NCI-H526 (cell line): ENCODE results near the gene SLC22A13.
"Not testable (repeated sequence)": the region's sequence is repeated elsewhere in the genome, so short reads cannot be mapped to it uniquely, and the experiment has no call there.

ENCODE experiments used
- DNase-seq, 2 experiments: peaks; one replicate each; lab custom pipeline; 2025; lab: John Stamatoyannopoulos, UW

Gene SLC22A13, protein sequence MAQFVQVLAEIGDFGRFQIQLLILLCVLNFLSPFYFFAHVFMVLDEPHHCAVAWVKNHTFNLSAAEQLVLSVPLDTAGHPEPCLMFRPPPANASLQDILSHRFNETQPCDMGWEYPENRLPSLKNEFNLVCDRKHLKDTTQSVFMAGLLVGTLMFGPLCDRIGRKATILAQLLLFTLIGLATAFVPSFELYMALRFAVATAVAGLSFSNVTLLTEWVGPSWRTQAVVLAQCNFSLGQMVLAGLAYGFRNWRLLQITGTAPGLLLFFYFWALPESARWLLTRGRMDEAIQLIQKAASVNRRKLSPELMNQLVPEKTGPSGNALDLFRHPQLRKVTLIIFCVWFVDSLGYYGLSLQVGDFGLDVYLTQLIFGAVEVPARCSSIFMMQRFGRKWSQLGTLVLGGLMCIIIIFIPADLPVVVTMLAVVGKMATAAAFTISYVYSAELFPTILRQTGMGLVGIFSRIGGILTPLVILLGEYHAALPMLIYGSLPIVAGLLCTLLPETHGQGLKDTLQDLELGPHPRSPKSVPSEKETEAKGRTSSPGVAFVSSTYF

GRCh38 chr3:38265604-38266307, at the start of gene SLC22A13:
Gene SLC22A13 (plus strand): TSS chr3:38265812. CDS start chr3:38265861, 49 bp downstream.
- no peak for DNase-seq

- DNase-seq: no peak
Measured at GRCh38 chr3:38219609-38220197, 45.9 kb upstream of the SLC22A13 start.

DNA sequence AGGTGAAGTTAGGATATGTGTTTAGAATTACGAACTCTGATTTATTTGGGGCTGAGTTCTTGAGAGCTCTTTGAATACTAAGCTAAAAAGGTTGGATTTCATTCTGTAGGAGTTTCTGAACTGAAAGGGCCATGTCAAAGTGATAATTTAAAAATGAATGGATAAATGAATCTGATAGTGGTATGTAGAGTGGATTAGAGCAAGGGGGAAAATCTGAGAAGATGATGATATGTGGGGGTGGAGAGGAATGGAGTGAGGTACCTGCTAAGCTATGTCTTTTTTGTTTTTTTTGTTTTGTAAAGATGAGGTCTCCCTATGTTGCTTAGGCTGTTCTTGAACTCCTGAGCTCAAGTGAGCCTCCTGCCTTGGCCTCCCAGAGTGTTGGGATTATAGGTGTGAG, 44.6 kb upstream of the SLC22A13 start:
- no peak for DNase-seq

GRCh38 chr3:38222032-38222634, 43.5 kb upstream of the SLC22A13 start:
- DNase-seq: no peak

- DNase-seq: no peak
Measured at GRCh38 chr3:38224357-38224756, 41.3 kb upstream of the SLC22A13 start.

DNA sequence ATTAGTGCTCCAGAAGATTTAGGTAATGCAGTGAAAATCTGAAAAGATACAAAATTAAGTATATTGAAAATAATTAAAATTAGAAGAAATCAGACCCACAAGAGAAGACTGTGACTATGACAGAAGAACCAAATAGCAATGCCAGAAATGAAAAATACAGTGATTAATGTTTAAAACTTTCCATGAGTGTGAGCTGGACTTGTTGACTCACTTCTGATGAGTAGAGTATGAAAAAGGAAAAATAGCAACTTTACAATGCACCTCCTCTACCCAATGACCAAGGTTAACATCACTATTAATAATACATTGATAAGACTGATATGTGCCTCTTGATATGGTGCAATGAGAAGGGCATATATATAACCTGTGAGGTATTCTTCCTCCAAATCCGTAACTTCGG, 39.3 kb upstream of the SLC22A13 start:
- no peak for DNase-seq

DNA sequence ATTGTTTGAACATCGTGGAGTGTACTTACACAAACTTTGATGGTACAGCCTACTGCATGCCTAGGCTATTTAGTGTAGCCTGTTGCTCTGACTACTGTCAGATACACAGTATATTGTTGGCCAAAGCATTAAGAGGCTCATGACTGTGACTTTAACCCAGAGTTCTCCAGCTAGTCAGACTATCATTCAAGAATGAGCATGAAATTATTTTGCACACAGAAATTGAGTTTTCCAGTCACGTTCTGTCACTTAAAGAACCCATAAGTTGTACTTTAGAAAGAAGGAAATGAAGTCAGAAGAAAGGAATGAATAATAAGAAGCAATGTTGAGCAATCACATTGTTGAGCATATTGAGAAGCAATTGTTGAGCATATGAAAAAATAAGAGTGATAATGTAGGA, 37.6 kb upstream of the SLC22A13 start:
- DNase-seq: no peak

- DNase-seq: no peak
Measured at GRCh38 chr3:38229036-38229435, 36.6 kb upstream of the SLC22A13 start.

DNA sequence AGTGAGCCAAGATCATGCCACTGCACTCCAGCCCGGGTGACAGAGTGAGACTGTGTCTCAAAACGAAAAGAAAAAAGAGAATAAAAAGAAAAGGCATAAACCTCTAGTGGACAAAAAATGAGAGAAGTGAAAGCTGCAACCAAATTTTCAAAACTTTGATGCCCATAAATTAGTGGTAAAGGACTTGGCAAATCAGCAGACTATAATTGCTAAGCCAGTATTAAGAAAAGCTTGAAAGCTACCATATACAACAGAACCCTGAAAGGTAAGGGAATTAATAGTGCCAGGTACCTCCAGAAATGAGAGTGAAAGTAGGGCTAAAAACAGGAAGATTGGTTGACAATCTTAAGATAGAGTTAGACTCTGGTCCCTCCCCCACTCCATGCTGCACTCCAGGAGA, 32.9 kb upstream of the SLC22A13 start:
- no peak for DNase-seq

DNA sequence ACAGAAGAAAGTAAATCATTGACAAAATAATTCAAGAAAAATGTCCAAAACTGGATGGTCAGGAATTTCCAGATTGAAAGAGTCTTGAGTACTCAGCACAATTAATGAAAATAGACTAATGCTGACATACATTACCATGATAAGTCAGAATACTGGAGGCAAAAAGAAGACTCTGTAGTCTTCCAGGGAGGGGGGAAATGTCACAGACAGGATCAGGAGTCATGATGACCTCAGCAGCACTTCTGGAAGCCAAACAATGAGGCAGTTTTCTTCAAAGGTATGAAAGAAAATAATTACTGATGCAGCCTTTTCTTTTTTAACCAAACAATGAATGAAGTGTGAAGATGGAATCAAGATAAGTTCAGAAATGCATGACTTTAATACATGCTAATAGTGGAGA, 30.1 kb upstream of the SLC22A13 start:
- no peak for DNase-seq

- no peak for DNase-seq
Measured at GRCh38 chr3:38238416-38239008, 27.1 kb upstream of the SLC22A13 start.

GRCh38 chr3:38242812-38243211, 22.8 kb upstream of the SLC22A13 start:
- not testable (repeated sequence) for DNase-seq

DNA sequence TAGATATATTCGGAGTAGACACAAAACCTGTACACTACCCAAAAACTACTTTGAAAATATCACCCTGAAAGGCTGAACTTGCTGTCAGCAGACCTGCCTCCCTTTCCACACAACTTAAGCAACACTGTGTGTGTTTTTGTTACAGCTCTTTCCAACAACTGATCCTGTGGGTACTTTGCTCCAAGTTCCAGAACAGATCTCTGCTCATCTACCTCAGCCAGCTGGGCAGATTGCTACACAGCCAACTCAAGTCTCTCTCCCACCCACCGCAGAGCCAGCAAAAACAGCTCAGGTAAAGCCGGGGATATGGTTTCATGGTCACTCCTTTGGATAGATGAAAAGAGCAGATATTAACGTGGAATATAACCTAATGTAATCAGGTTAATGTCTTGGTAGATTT, 19.7 kb upstream of the SLC22A13 start:
- DNase-seq: no peak

DNA sequence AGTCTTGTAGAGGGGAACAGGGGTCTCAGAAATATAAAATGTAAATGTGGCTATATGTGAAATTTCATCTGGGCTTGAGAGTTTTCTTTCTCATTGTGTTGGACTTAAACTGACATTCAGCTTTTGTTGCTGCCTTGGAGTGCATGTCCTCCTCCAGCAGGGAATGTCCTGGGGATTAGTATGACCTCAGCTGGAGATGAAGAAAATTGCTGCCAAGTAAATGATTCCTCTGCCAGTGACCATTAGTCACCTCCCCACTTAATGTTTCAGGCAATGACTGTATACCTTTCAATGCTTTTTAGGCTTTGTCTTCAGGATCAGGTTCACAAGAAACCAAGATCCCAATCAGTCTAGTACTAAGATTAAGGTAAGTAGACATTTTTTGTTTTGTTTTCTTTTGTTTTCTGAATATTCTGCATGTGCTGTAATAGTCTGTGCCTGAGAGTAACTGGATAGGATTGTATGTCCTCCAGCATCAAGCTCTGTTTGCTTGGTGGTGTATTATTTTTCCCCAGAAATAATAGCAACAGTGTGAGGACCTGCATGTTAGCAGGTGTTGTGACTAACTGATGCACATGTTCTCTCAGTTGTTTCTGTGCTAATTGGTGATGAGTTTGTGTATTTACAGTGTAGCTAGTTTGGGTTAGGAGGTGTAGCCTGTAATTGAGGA, 18.1 kb upstream of the SLC22A13 start:
- no peak for DNase-seq

GRCh38 chr3:38250198-38250597, 15.4 kb upstream of the SLC22A13 start:
- DNase-seq: no peak

DNA sequence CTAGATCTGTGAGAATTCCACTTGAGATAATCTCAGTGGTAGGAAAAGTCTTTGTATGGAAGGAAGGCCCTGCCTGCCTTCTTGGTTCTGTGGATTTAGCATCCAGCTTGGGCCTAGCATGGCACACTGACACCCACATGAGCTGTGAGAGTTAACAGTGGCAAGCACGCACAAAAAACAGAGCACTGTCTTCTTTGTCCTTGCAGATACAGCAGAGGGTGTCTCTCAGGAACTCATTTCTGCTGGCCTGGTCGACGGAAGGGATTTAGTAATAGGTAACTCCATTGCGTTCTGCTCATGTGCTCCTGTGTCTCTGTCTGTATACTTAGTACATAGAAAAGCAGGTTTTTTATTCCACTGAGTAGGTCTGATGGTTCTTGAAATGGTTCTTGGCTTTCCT, 14.4 kb upstream of the SLC22A13 start:
- no peak for DNase-seq

GRCh38 chr3:38253704-38254103, 11.9 kb upstream of the SLC22A13 start:
- DNase-seq: no peak

DNA sequence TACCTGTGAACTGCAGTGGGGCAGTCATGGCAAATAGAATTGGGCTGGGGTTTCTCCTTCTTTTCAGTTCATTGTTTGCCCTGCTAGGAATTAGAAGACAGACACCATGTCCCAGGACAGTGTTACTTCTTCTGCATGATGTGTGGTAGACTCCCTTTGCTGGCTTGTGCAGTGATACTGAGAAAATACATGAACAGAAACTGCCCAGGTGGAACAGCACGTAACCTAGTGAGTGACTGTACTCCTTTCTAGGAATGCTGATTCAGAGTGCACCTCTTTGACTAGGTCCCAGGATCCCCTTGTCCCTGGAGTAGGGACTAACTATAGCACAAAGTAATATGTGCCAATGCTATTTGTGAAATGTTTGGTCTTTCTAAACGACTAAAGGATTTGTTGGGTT, 10.7 kb upstream of the SLC22A13 start:
- no peak for DNase-seq

DNA sequence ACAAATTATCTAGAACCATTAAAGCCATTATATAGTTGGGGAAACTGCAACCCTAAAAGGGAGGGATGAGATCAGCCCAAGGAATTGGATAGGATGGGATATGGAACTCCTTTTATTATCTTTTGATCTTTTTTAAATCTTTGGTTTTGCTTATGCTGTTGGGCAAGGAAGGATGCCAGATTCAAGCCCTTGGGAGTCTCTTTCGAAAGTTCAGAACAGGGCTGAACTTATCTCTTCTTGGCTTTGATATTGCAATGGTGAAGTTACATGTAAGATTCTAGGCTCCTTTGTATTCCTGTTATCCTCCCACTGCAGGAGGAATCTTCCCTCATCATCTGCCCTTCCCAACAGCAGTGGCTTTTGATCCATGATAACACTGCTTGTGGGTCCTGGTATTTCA, 10.0 kb upstream of the SLC22A13 start:
- DNase-seq: no peak

DNA sequence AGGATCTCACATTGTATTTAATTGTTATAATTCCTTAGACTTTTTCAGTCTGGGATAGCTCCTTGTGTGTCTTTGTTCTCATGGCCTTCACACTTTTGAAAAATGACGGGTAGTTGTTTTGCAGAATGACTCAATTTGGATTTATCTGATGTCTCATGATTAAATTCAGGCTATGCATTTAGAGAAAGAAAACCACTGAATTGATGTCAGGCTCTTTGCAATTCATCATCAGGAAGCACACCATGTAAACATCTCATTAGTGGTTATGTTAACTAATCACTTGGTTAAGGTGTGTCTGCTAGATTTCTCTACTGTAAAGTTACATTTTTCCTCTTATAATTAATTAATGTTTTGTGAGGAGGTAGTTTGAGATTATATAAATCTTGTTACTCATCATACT, 8.0 kb upstream of the SLC22A13 start:
- no peak for DNase-seq

DNA sequence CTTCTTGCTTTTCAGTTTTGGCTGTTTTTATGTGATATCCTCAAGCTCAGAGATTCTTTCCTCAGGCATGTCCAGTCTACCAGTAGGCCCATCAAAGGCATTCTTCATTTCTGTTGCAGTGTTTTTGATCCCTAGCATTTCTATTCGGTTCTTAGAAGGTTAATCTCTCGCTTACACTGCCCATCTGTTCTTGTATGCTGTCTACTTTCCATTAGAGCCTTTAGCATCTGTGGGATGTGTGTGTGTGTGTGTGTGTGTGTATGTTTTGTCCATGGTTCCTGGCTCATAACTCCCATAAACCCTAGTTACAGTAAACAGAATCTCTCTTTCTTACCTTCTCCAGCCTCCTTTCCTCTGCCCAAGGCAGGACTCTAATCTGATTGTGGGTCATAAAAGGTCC, 5.1 kb upstream of the SLC22A13 start:
- DNase-seq: no peak
